H1 (cell line): ENCODE results near the gene PPP1R12A. TPM values are rescaled to one million over a fixed set of nuclear protein-coding genes. Genes with fewer than 3 reads are reported as not detected.

ENCODE experiments used
- CTCF ChIA-PET: fragments of 300-600 bp; sonication (Branson Sonifier 250); formaldehyde crosslinking; loops from one replicate; lab custom pipeline; 2021; ENCODE audit not compliant: partially characterized antibody; lab: Charles Lee
- POLR2A ChIA-PET: fragments of 300-600 bp; sonication (Branson Sonifier 250); formaldehyde crosslinking; loops from one replicate; lab custom pipeline; 2021; ENCODE audit warnings: inconsistent platforms; ENCODE audit not compliant: partially characterized antibody; lab: Charles Lee
- DNase-seq, 2 experiments: peaks; one replicate each; pipeline versions ENCODE4 v3.0.0 to v3.0.0-alpha.2; 2010 to 2022; ENCODE audit warnings: low spot score in 2 of 2, low read depth in 1 of 2, mixed read lengths in 1 of 2
- FAIRE-seq: peaks from 2 replicates; lab custom pipeline; 2011; peaks lifted over from hg19 to GRCh38; lab: Jason Lieb, UNC
- H2AFZ ChIP-seq: 2 replicates; pipeline ENCODE4 v1.8.1; 2012; ENCODE audit warnings: low read length, inconsistent platforms
- H2AK5ac ChIP-seq: 2 replicates; pipeline ENCODE4 v1.6.1; 2013; ENCODE audit warnings: low read depth, low read length
- H2BK120ac ChIP-seq: replicated peaks from 2 replicates; pipeline ENCODE3; 2013; ENCODE audit warnings: low read depth, low read length, inconsistent platforms
- H2BK12ac ChIP-seq: 2 replicates; pipeline ENCODE4 v1.6.1; 2013; ENCODE audit warnings: low read depth, low read length
- H2BK15ac ChIP-seq: 2 replicates; pipeline ENCODE4 v1.6.1; 2013; ENCODE audit warnings: low read length
- H2BK20ac ChIP-seq: 2 replicates; pipeline ENCODE4 v1.6.1; 2013; ENCODE audit warnings: low read length
- H2BK5ac ChIP-seq: 2 replicates; pipeline ENCODE4 v1.6.1; 2013; ENCODE audit warnings: low read depth, low read length
- H3K14ac ChIP-seq: 2 replicates; pipeline ENCODE4 v1.6.1; 2013; ENCODE audit warnings: inconsistent platforms; ENCODE audit not compliant: insufficient read length
- H3K18ac ChIP-seq: 2 replicates; pipeline ENCODE4 v1.6.1; 2013; ENCODE audit warnings: low read length; ENCODE audit errors: extremely low read depth
- H3K23ac ChIP-seq: 2 replicates; pipeline ENCODE4 v1.6.1; 2013; ENCODE audit warnings: inconsistent platforms; ENCODE audit not compliant: insufficient read length
- H3K23me2 ChIP-seq: 2 replicates; pipeline ENCODE4 v1.6.1; 2013; ENCODE audit warnings: low read depth, low read length
- H3K27ac ChIP-seq: 2 replicates; pipeline ENCODE4 v1.6.1; 2011; ENCODE audit warnings: low read depth, low read length, inconsistent platforms
- H3K27me3 ChIP-seq, 4 experiments: replicated peaks in 1 of 4; 1 replicate in 1 of 4; 2 replicates in 3 of 4; pipeline versions ENCODE4 v1.6.1 to v1.8.1; 2011 to 2013; ENCODE audit warnings: low read length in 3 of 4, mild to moderate bottlenecking in 3 of 4, inconsistent platforms in 2 of 4, mixed read lengths in 2 of 4, moderate library complexity in 1 of 4; ENCODE audit not compliant: control insufficient read depth in 3 of 4, insufficient read depth in 3 of 4; ENCODE audit errors: extremely low read depth in 1 of 4
- H3K36me3 ChIP-seq, 4 experiments: 2 replicates each; pipeline versions ENCODE4 v1.6.1 to v1.8.1; 2011 to 2013; ENCODE audit warnings: mild to moderate bottlenecking in 4 of 4, low read length in 3 of 4, moderate library complexity in 2 of 4, control low read depth in 1 of 4, inconsistent platforms in 1 of 4; ENCODE audit not compliant: insufficient read depth in 4 of 4, control insufficient read depth in 2 of 4
- H3K4ac ChIP-seq: replicated peaks from 2 replicates; pipeline ENCODE3; 2013; ENCODE audit warnings: low read length, low read depth, mixed read lengths, inconsistent platforms; ENCODE audit not compliant: insufficient read length
- H3K4me1 ChIP-seq, 4 experiments: replicated peaks in 1 of 4; 1 replicate in 1 of 4; 2 replicates in 3 of 4; pipeline versions ENCODE4 v1.6.1 to v1.8.1; 2011 to 2013; ENCODE audit warnings: low read length in 3 of 4, inconsistent platforms in 2 of 4, mixed read lengths in 1 of 4; ENCODE audit not compliant: insufficient read depth in 4 of 4, control insufficient read depth in 3 of 4
- H3K4me2 ChIP-seq, 2 experiments: 2 replicates each; pipeline versions ENCODE4 v1.6.1 to v1.8.1; 2011 to 2013; ENCODE audit warnings: low read depth in 2 of 2, low read length in 2 of 2, control low read depth in 1 of 2, inconsistent platforms in 1 of 2, mild to moderate bottlenecking in 1 of 2; ENCODE audit not compliant: insufficient read depth in 1 of 2
- H3K4me3 ChIP-seq, 4 experiments: fragments of 200-600, 300-600 bp in 1 of 4; sonication (generic), shearing (Covaris generic), sonication (Bioruptor Twin) in 1 of 4; 2 replicates each; pipeline versions ENCODE4 v1.5.1 to v1.8.1; 2011 to 2016; ENCODE audit warnings: low read length in 4 of 4, low read depth in 3 of 4, control low read depth in 2 of 4, inconsistent platforms in 2 of 4, mild to moderate bottlenecking in 2 of 4, mixed read lengths in 1 of 4, moderate library complexity in 1 of 4; ENCODE audit not compliant: insufficient read depth in 2 of 4; ENCODE audit errors: extremely low read depth in 1 of 4
- H3K56ac ChIP-seq: replicated peaks from 2 replicates; pipeline ENCODE3; 2013; ENCODE audit warnings: low read depth, mild to moderate bottlenecking, mixed read lengths, low read length, inconsistent platforms; ENCODE audit not compliant: insufficient read length
- H3K79me1 ChIP-seq: 2 replicates; pipeline ENCODE4 v1.6.1; 2013; ENCODE audit warnings: low read depth, low read length, control low read depth
- H3K79me2 ChIP-seq, 2 experiments: 2 replicates each; pipeline versions ENCODE4 v1.6.1 to v1.8.1; 2012 to 2013; ENCODE audit warnings: low read length in 2 of 2, mild to moderate bottlenecking in 2 of 2, inconsistent platforms in 1 of 2; ENCODE audit not compliant: insufficient read depth in 2 of 2, control insufficient read depth in 1 of 2
- H3K9ac ChIP-seq, 4 experiments: replicated peaks in 1 of 4; 1 replicate in 1 of 4; 2 replicates in 3 of 4; pipeline versions ENCODE4 v1.6.1 to v1.8.1; 2011 to 2013; ENCODE audit warnings: low read depth in 3 of 4, low read length in 3 of 4, control low read depth in 2 of 4, mild to moderate bottlenecking in 2 of 4, moderate library complexity in 2 of 4, inconsistent platforms in 1 of 4; ENCODE audit errors: extremely low read depth in 1 of 4
- H3K9me3 ChIP-seq, 2 experiments: 2 replicates each; pipeline versions ENCODE4 v1.6.1 to v1.8.1; 2012 to 2013; ENCODE audit warnings: mild to moderate bottlenecking in 2 of 2, moderate library complexity in 2 of 2, control low read depth in 1 of 2, inconsistent platforms in 1 of 2, low read depth in 1 of 2, low read length in 1 of 2, mixed read lengths in 1 of 2; ENCODE audit not compliant: insufficient read depth in 2 of 2
- H4K20me1 ChIP-seq, 2 experiments: replicated peaks in 1 of 2; 2 replicates each; pipeline versions ENCODE3 to v1.8.1; 2011 to 2013; ENCODE audit warnings: inconsistent platforms in 2 of 2, low read length in 2 of 2, mild to moderate bottlenecking in 1 of 2; ENCODE audit not compliant: insufficient read depth in 2 of 2, control insufficient read depth in 1 of 2
- H4K5ac ChIP-seq: 2 replicates; pipeline ENCODE4 v1.6.1; 2013; ENCODE audit warnings: low read length, low read depth, mixed read lengths, inconsistent platforms; ENCODE audit not compliant: insufficient read length
- H4K8ac ChIP-seq: 2 replicates; pipeline ENCODE4 v1.8.0; 2013; ENCODE audit warnings: mild to moderate bottlenecking, moderate library complexity, low read length, inconsistent platforms; ENCODE audit not compliant: insufficient read depth; ENCODE audit errors: extremely low read depth
- H4K91ac ChIP-seq: replicated peaks from 2 replicates; pipeline ENCODE3; 2013; ENCODE audit warnings: low read length, mixed read lengths, inconsistent platforms; ENCODE audit not compliant: insufficient read length
- BACH1 ChIP-seq: IDR thresholded peaks from 2 replicates; pipeline ENCODE4 v1.6.1; 2012; ENCODE audit warnings: low read length, improper control_type of control experiment
- BCL11A ChIP-seq, 2 experiments: IDR thresholded peaks; one replicate each; pipeline ENCODE4 v1.6.1; 2011; ENCODE audit warnings: low read depth in 2 of 2, low read length in 2 of 2, mild to moderate bottlenecking in 2 of 2
- CREB1 ChIP-seq: IDR thresholded peaks from 2 replicates; pipeline ENCODE4 v1.6.1; 2012; ENCODE audit warnings: inconsistent platforms
- EP300 ChIP-seq, 2 experiments: IDR thresholded peaks; 1 replicate in 1 of 2; 2 replicates in 1 of 2; pipeline ENCODE4 v1.6.1; 2011 to 2012; ENCODE audit warnings: low read depth in 2 of 2, low read length in 2 of 2, mild to moderate bottlenecking in 2 of 2, borderline replicate concordance in 1 of 2, inconsistent platforms in 1 of 2, moderate library complexity in 1 of 2
- GABPA ChIP-seq: IDR thresholded peaks from 2 replicates; pipeline ENCODE4 v1.6.1; 2011; ENCODE audit warnings: mild to moderate bottlenecking, low read length, moderate library complexity, borderline replicate concordance; ENCODE audit not compliant: insufficient read depth
- HDAC6 ChIP-seq: IDR thresholded peaks from one replicate; pipeline ENCODE4 v1.7.1; 2012; ENCODE audit warnings: low read depth, mild to moderate bottlenecking, inconsistent platforms, low read length, moderate library complexity
- KDM5A ChIP-seq: fragments of 200-600 bp; IDR thresholded peaks from 2 replicates; pipeline ENCODE4 v1.7.1; 2012; ENCODE audit warnings: mild to moderate bottlenecking, low read length, inconsistent platforms, mixed read lengths
- NANOG ChIP-seq: IDR thresholded peaks from 2 replicates; pipeline ENCODE4 v1.6.1; 2011; ENCODE audit warnings: low read length, low read depth, mild to moderate bottlenecking, inconsistent platforms; ENCODE audit not compliant: insufficient read depth, poor library complexity, severe bottlenecking
- NRF1 ChIP-seq: IDR thresholded peaks from 2 replicates; pipeline ENCODE4 v1.6.1; 2011; ENCODE audit warnings: mild to moderate bottlenecking, low read depth, low read length, improper control_type of control experiment
- POLR2A ChIP-seq, 2 experiments: IDR thresholded peaks; 1 replicate in 1 of 2; 2 replicates in 1 of 2; pipeline ENCODE4 v1.6.1; 2011; ENCODE audit warnings: low read depth in 2 of 2, low read length in 2 of 2, mild to moderate bottlenecking in 2 of 2; ENCODE audit errors: control extremely low read depth in 1 of 2
- RAD21 ChIP-seq, 2 experiments: IDR thresholded peaks in 1 of 2; conservative IDR thresholded peaks in 1 of 2; 2 replicates each; pipeline ENCODE4 v1.6.1; 2011; ENCODE audit warnings: low read depth in 2 of 2, low read length in 2 of 2, improper control_type of control experiment in 1 of 2, inconsistent platforms in 1 of 2, mild to moderate bottlenecking in 1 of 2, moderate library complexity in 1 of 2
- SP4 ChIP-seq: IDR thresholded peaks from 2 replicates; pipeline ENCODE4 v1.6.1; 2012; ENCODE audit warnings: low read length, inconsistent platforms
- WGBS, 2 experiments: shearing (Covaris generic) in 1 of 2; methylation state at CpG; one replicate each; pipeline versions ENCODE4 v1.1.6 to v1.1.7; 2013 to 2015; ENCODE audit warnings: low lambda C conversion rate in 2 of 2, mixed read lengths in 2 of 2, inconsistent platforms in 1 of 2, low coverage in 1 of 2, missing lambda C conversion rate in 1 of 2; ENCODE audit not compliant: insufficient replicate concordance in 2 of 2, insufficient coverage in 1 of 2, insufficient read length in 1 of 2; ENCODE audit errors: extremely low coverage in 1 of 2, missing lambda C conversion rate in 1 of 2; 5-methylcytosine and 5-hydroxymethylcytosine counted together
- polyA plus RNA-seq, 7 experiments: library from polyadenylated mRNA; depleted of rRNA in 3 of 7; stranded (reverse) in 5 of 7; unstranded in 2 of 7; fragments of >200 nt in 5 of 7; fragments of 200-250 nt in 2 of 7; gene quantifications; 1 replicate in 5 of 7; 2 replicates in 1 of 7; 4 replicates in 1 of 7; pipeline versions ENCODE4 v1.2.1 to v1.2.3, GENCODE V29; 2011 to 2013; ENCODE audit warnings: missing spikeins in 2 of 7, mixed read lengths in 2 of 7
- total RNA-seq: library from RNA; stranded (reverse); fragmentation: NEBNext Ultra II Directional; extraction: Animal tissue kit (Norgen Biotek cat#: 25700); gene quantifications from 2 replicates; pipeline ENCODE4 v1.2.1, GENCODE V29; 2021
- TF ChIP-seq, protein P1 (sequence below): IDR thresholded peaks from 2 replicates; pipeline ENCODE4 v1.6.1; 2011; ENCODE audit warnings: low read length, improper control_type of control experiment

The PPP1R12A gene
- total and polyA plus RNA-seq, 2 of the 8 experiments (the other 6 are each of a cell fraction or from before 2014, with no cell fraction given) = 14.7 to 81.5 TPM

DNA sequence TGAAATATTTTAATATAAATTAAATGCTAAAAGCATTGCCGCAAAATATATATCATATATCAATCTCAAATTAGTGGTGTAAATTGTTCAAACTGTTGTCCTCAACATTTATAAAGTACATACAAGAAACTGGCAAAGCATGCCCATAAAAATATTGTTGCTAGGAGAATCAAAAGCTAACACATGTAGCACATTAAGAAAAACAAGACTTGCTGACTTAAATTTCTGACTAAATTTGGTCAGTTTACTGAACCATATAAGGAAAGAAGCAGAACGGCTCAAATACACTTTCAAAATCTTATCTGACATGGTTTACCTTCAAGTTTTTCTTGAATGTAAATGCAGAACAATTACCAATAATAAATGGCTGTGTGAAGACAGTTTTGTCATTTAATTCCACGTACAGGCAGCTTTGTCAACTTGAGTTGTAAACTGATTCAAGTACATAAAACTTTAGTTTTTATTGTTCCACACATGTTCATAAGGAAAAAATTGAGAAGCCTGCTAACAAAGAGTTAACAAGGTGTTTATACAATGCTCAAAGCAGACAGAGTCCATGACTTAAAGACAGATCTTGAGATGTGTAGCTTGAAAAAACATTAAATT lies 50.4 kb downstream of the PPP1R12A start:
- no peaks in the 10 kb centered on the region for H3K9me3 ChIP-seq
- 92% methylated on average over 3 of the region's 3 CpGs; no CpG with 5 or more reads in 1 of the 2 experiments for WGBS, 2 experiments
- TF ChIP-seq, protein P1, sequence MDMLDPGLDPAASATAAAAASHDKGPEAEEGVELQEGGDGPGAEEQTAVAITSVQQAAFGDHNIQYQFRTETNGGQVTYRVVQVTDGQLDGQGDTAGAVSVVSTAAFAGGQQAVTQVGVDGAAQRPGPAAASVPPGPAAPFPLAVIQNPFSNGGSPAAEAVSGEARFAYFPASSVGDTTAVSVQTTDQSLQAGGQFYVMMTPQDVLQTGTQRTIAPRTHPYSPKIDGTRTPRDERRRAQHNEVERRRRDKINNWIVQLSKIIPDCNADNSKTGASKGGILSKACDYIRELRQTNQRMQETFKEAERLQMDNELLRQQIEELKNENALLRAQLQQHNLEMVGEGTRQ = no peak
- TF ChIP-seq RAD21 (IDR thresholded peaks at IDR 0.05 in 1 of 2, conservative IDR thresholded peaks at IDR 0.05 in 1 of 2; ENCODE audit: low read depth in 2 of 2, low read length in 2 of 2) (no peak), POLR2A (IDR thresholded peaks at IDR 0.05; ENCODE audit: control extremely low read depth in 1 of 2, low read depth in 2 of 2, low read length in 2 of 2) (no peak), HDAC6 (no peak), KDM5A (no peak), EP300 (IDR thresholded peaks at IDR 0.05; ENCODE audit: borderline replicate concordance in 1 of 2, low read depth in 2 of 2, low read length in 2 of 2) (no peak), NRF1 (no peak), NANOG (no peak), SP4 (no peak), GABPA (no peak), BCL11A (IDR thresholded peaks at IDR 0.05; ENCODE audit: low read depth in 2 of 2, low read length in 2 of 2) (no peak), CREB1 (no peak), BACH1 (no peak)

More for the DNA sequence above, 50.4 kb downstream of the PPP1R12A start:
- H2BK20ac ChIP-seq = no peak overlapping the region
- no peak overlapping the region for H4K91ac ChIP-seq
- no peaks in the 10 kb centered on the region for H3K23me2 ChIP-seq
- H3K56ac ChIP-seq = no peak overlapping the region
- H3K23ac ChIP-seq = no peak overlapping the region
- no peak overlapping the region for H3K4me3 ChIP-seq
- no peak overlapping the region for H3K4ac ChIP-seq
- no peak overlapping the region for H3K14ac ChIP-seq
- no peak overlapping the region for H2BK5ac ChIP-seq
- H2AFZ ChIP-seq = no peak overlapping the region
- H3K36me3 ChIP-seq = no peaks in the 10 kb centered on the region
- H2BK15ac ChIP-seq = no peak overlapping the region
- H3K27me3 ChIP-seq = no peaks in the 10 kb centered on the region
- H3K18ac ChIP-seq = no peak overlapping the region
- H4K5ac ChIP-seq = no peak overlapping the region
- H4K8ac ChIP-seq = no peak overlapping the region
- FAIRE-seq (no peak), DNase-seq (no peak)
- peaks cover 0 to 10% (median 0%) of the 10 kb centered on the region in 4 experiments; a peak in 3 of 7 replicates for H3K4me1 ChIP-seq
- ChIA-PET CTCF (no interaction called here), POLR2A (no interaction called here)
- H3K79me1 ChIP-seq = peaks cover 2% of the 10 kb centered on the region; the same call in 1 of the 2 replicates
- H3K4me2 ChIP-seq = no peak overlapping the region
- no peak overlapping the region for H2BK12ac ChIP-seq
- no peak overlapping the region for H2AK5ac ChIP-seq
- H3K9ac ChIP-seq = no peak overlapping the region
- H3K79me2 ChIP-seq = peaks cover 0 to 98% of the 10 kb centered on the region in 2 experiments; a peak in 3 of 4 replicates
- no peak overlapping the region for H3K27ac ChIP-seq
- no peak overlapping the region for H2BK120ac ChIP-seq
- peaks cover 2 to 3% of the 10 kb centered on the region in 2 experiments for H4K20me1 ChIP-seq
